PC-9 (cell line): ENCODE measurements around the gene ZFR2.

Experiments
- CTCF ChIP-seq: fragments of 200-600 bp; sonication (generic); conservative IDR thresholded peaks from 2 replicates; pipeline ENCODE4 v1.6.1; 2017; ENCODE audit warnings: mixed run types, antibody characterized with exemption, mild to moderate bottlenecking, moderate library complexity
- EZH2 ChIP-seq: fragments of 200-600 bp; sonication (generic); IDR thresholded peaks from 2 replicates; pipeline ENCODE4 v1.8.0; 2017; ENCODE audit warnings: antibody characterized with exemption, low read depth

GRCh38 chr19:3834349-3835054 lies 34.3 kb downstream of the ZFR2 start:
- TF ChIP-seq CTCF (no peak), EZH2 (no peak)
